ENCODE measurements around the gene RNF121. TPM values are rescaled to one million over a fixed set of nuclear protein-coding genes. Genes with fewer than 3 reads are reported as not detected.

The RNF121 gene
- total and polyA plus RNA-seq, 2 of the 13 experiments (the other 11 are each of a cell fraction or from before 2014, with no cell fraction given), result 28.6 to 44.3 TPM

DNA sequence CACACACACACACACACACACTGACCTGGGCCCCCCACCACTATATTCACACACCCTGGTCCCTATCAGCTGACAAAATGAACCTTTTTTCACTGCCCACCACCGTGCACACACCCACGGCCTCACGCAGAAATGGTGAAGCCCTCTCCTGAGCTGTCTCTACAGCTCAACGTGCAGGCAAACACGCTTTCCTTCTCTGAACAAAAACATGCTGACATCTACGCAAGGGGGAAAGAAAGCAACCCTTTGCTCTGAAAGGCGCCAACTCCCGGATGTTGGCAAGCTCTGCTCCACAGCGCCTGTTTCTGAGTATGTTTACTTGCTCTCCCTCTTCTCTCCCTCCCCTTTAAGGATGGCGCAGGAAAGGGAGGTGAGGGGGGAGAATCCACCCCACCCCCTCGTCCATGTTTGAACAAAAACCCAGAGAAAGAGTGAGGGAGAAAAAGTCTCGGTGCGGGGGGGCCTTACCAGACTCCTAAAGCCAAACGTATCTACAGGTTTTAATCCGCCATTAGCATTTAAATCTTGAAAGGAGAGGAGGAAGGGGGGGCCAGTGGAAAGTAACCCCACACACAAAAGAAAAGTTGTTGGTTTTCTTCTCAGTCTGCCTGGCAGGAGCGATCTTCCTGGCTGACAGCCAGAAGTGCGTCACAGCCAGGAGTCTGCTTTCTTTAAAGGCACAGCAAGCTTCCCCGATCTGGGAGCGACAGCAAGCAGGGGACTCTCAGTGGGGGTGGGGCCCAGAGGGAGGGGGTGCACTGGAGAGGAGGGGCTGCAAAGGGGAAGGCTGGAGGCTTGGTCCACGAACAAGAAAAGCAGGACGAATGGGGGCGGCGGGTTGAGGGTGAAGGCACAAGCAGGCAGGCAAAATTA is 111.9 kb downstream of the RNF121 start (continued):
- TF ChIP-seq, protein P1, sequence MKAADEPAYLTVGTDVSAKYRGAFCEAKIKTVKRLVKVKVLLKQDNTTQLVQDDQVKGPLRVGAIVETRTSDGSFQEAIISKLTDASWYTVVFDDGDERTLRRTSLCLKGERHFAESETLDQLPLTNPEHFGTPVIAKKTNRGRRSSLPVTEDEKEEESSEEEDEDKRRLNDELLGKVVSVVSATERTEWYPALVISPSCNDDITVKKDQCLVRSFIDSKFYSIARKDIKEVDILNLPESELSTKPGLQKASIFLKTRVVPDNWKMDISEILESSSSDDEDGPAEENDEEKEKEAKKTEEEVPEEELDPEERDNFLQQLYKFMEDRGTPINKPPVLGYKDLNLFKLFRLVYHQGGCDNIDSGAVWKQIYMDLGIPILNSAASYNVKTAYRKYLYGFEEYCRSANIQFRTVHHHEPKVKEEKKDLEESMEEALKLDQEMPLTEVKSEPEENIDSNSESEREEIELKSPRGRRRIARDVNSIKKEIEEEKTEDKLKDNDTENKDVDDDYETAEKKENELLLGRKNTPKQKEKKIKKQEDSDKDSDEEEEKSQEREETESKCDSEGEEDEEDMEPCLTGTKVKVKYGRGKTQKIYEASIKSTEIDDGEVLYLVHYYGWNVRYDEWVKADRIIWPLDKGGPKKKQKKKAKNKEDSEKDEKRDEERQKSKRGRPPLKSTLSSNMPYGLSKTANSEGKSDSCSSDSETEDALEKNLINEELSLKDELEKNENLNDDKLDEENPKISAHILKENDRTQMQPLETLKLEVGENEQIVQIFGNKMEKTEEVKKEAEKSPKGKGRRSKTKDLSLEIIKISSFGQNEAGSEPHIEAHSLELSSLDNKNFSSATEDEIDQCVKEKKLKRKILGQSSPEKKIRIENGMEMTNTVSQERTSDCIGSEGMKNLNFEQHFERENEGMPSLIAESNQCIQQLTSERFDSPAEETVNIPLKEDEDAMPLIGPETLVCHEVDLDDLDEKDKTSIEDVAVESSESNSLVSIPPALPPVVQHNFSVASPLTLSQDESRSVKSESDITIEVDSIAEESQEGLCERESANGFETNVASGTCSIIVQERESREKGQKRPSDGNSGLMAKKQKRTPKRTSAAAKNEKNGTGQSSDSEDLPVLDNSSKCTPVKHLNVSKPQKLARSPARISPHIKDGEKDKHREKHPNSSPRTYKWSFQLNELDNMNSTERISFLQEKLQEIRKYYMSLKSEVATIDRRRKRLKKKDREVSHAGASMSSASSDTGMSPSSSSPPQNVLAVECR (CRISPR knock-in tag; IDR thresholded peaks at IDR 0.05; ENCODE audit: borderline replicate concordance), result peak; percentile 68
- TF ChIP-seq GTF3A (CRISPR knock-in tag; conservative IDR thresholded peaks at IDR 0.05), result no peak
- peak; percentile 90 for TF ChIP-seq SAP130 (CRISPR knock-in tag; IDR thresholded peaks at IDR 0.05; ENCODE audit: low read depth)
- TF ChIP-seq, protein P2, sequence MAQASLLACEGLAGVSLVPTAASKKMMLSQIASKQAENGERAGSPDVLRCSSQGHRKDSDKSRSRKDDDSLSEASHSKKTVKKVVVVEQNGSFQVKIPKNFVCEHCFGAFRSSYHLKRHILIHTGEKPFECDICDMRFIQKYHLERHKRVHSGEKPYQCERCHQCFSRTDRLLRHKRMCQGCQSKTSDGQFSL (CRISPR knock-in tag; IDR thresholded peaks at IDR 0.05), result no peak
- TF ChIP-seq, protein P3, sequence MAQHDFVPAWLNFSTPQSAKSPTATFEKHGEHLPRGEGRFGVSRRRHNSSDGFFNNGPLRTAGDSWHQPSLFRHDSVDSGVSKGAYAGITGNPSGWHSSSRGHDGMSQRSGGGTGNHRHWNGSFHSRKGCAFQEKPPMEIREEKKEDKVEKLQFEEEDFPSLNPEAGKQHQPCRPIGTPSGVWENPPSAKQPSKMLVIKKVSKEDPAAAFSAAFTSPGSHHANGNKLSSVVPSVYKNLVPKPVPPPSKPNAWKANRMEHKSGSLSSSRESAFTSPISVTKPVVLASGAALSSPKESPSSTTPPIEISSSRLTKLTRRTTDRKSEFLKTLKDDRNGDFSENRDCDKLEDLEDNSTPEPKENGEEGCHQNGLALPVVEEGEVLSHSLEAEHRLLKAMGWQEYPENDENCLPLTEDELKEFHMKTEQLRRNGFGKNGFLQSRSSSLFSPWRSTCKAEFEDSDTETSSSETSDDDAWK (CRISPR knock-in tag; IDR thresholded peaks at IDR 0.05), result no peak
- TF ChIP-seq ZNF136 (CRISPR knock-in tag; IDR thresholded peaks at IDR 0.05; ENCODE audit: low read depth), result no peak
- peak; percentile 33; the same call in 1 of the 2 replicates for TF ChIP-seq ZNF746 (CRISPR knock-in tag; IDR thresholded peaks at IDR 0.05)
- TF ChIP-seq ZMYM4 (CRISPR knock-in tag; IDR thresholded peaks at IDR 0.05), result 0 out of 2 replicates have a peak, but pooled peaks have one; percentile 29
- TF ChIP-seq MAFK (conservative IDR thresholded peaks at IDR 0.05 in 1 of 2, IDR thresholded peaks at IDR 0.05 in 1 of 2; ENCODE audit: low read length in 2 of 2), result 0 out of 4 replicates have a peak, but pooled peaks of 1 of the 2 experiments have one; percentile 5
- TF ChIP-seq MAZ (IDR thresholded peaks at IDR 0.05; ENCODE audit: borderline replicate concordance, low read depth, low read length), result peak; percentile 35; the same call in 1 of the 2 replicates
- peak; percentile 62 for TF ChIP-seq MAZ (CRISPR knock-in tag; IDR thresholded peaks at IDR 0.05; ENCODE audit: low read depth)
- peak; percentile 62; the same call in 1 of the 2 replicates for TF ChIP-seq ZNF747 (CRISPR knock-in tag; IDR thresholded peaks at IDR 0.05; ENCODE audit: borderline replicate concordance)
- TF ChIP-seq KDM3A (CRISPR knock-in tag; IDR thresholded peaks at IDR 0.05; ENCODE audit: low read depth), result no peak
- TF ChIP-seq SPEN (CRISPR knock-in tag; IDR thresholded peaks at IDR 0.05; ENCODE audit: low read depth), result peak; percentile 22; the same call in 1 of the 2 replicates
- TF ChIP-seq, protein P4, sequence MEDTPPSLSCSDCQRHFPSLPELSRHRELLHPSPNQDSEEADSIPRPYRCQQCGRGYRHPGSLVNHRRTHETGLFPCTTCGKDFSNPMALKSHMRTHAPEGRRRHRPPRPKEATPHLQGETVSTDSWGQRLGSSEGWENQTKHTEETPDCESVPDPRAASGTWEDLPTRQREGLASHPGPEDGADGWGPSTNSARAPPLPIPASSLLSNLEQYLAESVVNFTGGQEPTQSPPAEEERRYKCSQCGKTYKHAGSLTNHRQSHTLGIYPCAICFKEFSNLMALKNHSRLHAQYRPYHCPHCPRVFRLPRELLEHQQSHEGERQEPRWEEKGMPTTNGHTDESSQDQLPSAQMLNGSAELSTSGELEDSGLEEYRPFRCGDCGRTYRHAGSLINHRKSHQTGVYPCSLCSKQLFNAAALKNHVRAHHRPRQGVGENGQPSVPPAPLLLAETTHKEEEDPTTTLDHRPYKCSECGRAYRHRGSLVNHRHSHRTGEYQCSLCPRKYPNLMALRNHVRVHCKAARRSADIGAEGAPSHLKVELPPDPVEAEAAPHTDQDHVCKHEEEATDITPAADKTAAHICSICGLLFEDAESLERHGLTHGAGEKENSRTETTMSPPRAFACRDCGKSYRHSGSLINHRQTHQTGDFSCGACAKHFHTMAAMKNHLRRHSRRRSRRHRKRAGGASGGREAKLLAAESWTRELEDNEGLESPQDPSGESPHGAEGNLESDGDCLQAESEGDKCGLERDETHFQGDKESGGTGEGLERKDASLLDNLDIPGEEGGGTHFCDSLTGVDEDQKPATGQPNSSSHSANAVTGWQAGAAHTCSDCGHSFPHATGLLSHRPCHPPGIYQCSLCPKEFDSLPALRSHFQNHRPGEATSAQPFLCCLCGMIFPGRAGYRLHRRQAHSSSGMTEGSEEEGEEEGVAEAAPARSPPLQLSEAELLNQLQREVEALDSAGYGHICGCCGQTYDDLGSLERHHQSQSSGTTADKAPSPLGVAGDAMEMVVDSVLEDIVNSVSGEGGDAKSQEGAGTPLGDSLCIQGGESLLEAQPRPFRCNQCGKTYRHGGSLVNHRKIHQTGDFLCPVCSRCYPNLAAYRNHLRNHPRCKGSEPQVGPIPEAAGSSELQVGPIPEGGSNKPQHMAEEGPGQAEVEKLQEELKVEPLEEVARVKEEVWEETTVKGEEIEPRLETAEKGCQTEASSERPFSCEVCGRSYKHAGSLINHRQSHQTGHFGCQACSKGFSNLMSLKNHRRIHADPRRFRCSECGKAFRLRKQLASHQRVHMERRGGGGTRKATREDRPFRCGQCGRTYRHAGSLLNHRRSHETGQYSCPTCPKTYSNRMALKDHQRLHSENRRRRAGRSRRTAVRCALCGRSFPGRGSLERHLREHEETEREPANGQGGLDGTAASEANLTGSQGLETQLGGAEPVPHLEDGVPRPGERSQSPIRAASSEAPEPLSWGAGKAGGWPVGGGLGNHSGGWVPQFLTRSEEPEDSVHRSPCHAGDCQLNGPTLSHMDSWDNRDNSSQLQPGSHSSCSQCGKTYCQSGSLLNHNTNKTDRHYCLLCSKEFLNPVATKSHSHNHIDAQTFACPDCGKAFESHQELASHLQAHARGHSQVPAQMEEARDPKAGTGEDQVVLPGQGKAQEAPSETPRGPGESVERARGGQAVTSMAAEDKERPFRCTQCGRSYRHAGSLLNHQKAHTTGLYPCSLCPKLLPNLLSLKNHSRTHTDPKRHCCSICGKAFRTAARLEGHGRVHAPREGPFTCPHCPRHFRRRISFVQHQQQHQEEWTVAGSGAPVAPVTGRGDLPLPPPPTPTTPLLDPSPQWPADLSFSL (CRISPR knock-in tag; IDR thresholded peaks at IDR 0.05), result peak; percentile 68; the same call in 1 of the 2 replicates

Data from HepG2 (cell line).